ENCODE data around the gene SPATA31C1.
"Not testable (repeated sequence)": the region's sequence is repeated elsewhere in the genome, so short reads cannot be mapped to it uniquely, and the experiment has no call there.

SPATA31C1 gene

GRCh38 chr9:87917662-87918061 lies at the start of gene SPATA31C1:
Gene SPATA31C1 (plus strand): TSS chr9:87917962.
- DNase-seq, result not testable (repeated sequence)

GRCh38 chr9:87868175-87868574 lies 49.6 kb upstream of the SPATA31C1 start:
- no peak for DNase-seq

- DNase-seq, result no peak
These were observed 49.1 kb upstream of the SPATA31C1 start for GRCh38 chr9:87868635-87869034.

- DNase-seq, result no peak
These were observed 48.7 kb upstream of the SPATA31C1 start for GRCh38 chr9:87869082-87869481.

- no peak for DNase-seq
These were observed 46.2 kb upstream of the SPATA31C1 start for GRCh38 chr9:87871425-87872078.

- peak; percentile 75 to 84 for DNase-seq
These were observed 45.6 kb upstream of the SPATA31C1 start for GRCh38 chr9:87872079-87872624.

- DNase-seq, result no peak
These were observed 44.0 kb upstream of the SPATA31C1 start for GRCh38 chr9:87873607-87874303.

- no peak for DNase-seq
These were observed 43.5 kb upstream of the SPATA31C1 start for GRCh38 chr9:87874304-87874623.

GRCh38 chr9:87875060-87875459 lies 42.7 kb upstream of the SPATA31C1 start:
- no peak for DNase-seq

- DNase-seq, result no peak
These were observed 41.8 kb upstream of the SPATA31C1 start for GRCh38 chr9:87875831-87876545.

GRCh38 chr9:87876708-87877107 lies 41.1 kb upstream of the SPATA31C1 start:
- DNase-seq, result no peak

- no peak for DNase-seq
These were observed 38.7 kb upstream of the SPATA31C1 start for GRCh38 chr9:87878989-87879511.

GRCh38 chr9:87880116-87880515 lies 37.6 kb upstream of the SPATA31C1 start:
- no peak for DNase-seq

GRCh38 chr9:87880683-87881082 lies 37.1 kb upstream of the SPATA31C1 start:
- no peak for DNase-seq

- DNase-seq, result no peak
These were observed 35.1 kb upstream of the SPATA31C1 start, which contains the start of gene SPATA31E1 for GRCh38 chr9:87882627-87883026. Gene SPATA31E1 (plus strand): TSS chr9:87882877. CDS start chr9:87882892, 15 bp downstream.

- no peak for DNase-seq
These were observed 34.5 kb upstream of the SPATA31C1 start for GRCh38 chr9:87883274-87883673.

- no peak for DNase-seq
These were observed 33.8 kb upstream of the SPATA31C1 start for GRCh38 chr9:87883990-87884389.

- DNase-seq, result no peak
These were observed 32.9 kb upstream of the SPATA31C1 start for GRCh38 chr9:87884578-87885459.

- DNase-seq, result no peak
These were observed 32.1 kb upstream of the SPATA31C1 start for GRCh38 chr9:87885484-87886189.

GRCh38 chr9:87886210-87886932 lies 31.4 kb upstream of the SPATA31C1 start:
- DNase-seq, result no peak

GRCh38 chr9:87886933-87887505 lies 30.7 kb upstream of the SPATA31C1 start:
- no peak for DNase-seq
